ENCODE measurements around the gene CLIC1. TPM values are rescaled to one million over a fixed set of nuclear protein-coding genes. Genes with fewer than 3 reads are reported as not detected.

CLIC1 gene
- total and polyA plus RNA-seq, 10 of the 15 experiments (the other 5 are each of a cell fraction or from before 2014, with no cell fraction given): 446 to 1,266 (median 636) TPM

GRCh38 chr6:31752739-31753319, 16.5 kb upstream of the CLIC1 start:
- Histone ChIP-seq H3K4me2 (ENCODE audit: control insufficient read depth, insufficient read depth) (no peak overlapping the region), H3K4me1 (ENCODE audit: control insufficient read depth, insufficient read depth, low read length) (no peaks in the 10 kb centered on the region), H3K27me3 (replicated peaks in 1 of 2; ENCODE audit: control insufficient read depth in 2 of 2, insufficient read depth in 2 of 2, low read length in 1 of 2) (no peaks in the 10 kb centered on the region), H3K79me2 (ENCODE audit: control insufficient read depth, insufficient read depth, low read length) (no peaks in the 10 kb centered on the region), H4K20me1 (ENCODE audit: control insufficient read depth, insufficient read depth) (no peaks in the 10 kb centered on the region), H2AFZ (ENCODE audit: control insufficient read depth, low read depth, low read length) (no peak overlapping the region), H3K4me3 (no peak overlapping the region), H3K27ac (ENCODE audit: control insufficient read depth, insufficient read depth) (no peak overlapping the region), H3K9me3 (replicated peaks; ENCODE audit: control insufficient read depth, insufficient read depth, low read length) (no peaks in the 10 kb centered on the region), H3K9ac (ENCODE audit: control insufficient read depth, insufficient read depth, low read length) (no peak overlapping the region), H3K36me3 (ENCODE audit: control insufficient read depth in 2 of 2, insufficient read depth in 2 of 2, low read length in 1 of 2) (peaks cover 0 to 3% of the 10 kb centered on the region in 2 experiments; a peak in 1 of 4 replicates)
- WGBS (ENCODE audit: insufficient coverage, insufficient replicate concordance, low lambda C conversion rate, missing lambda C conversion rate): 85% methylated on average over 8 of the region's 8 CpGs
- no peak for ATAC-seq
- intact Hi-C loops (cut with micrococcal nuclease; ENCODE audit: unreplicated experiment): no loop called here
- BruUV-seq (replicated peaks): no TSS peak
- ChIA-PET POLR2A (interaction anchor here (0.7 kb wide), 1 partner anchor 123 kb away, joined by 3 read pairs; no protein-coding TSS in a partner anchor), SMC1A (ENCODE audit: uncharacterized antibody, unreplicated experiment) (interaction anchor here (1.1 kb wide), 1 partner anchor 30 kb away, joined by 3 read pairs; no protein-coding TSS in a partner anchor), CTCF (interaction anchor here (0.5 to 2.1 kb wide), 3 partner anchors 13 to 135 kb away, joined by 3 to 8 read pairs (median 5); partner anchors contain the start of gene MSH5), RAD21 (ENCODE audit: unreplicated experiment) (no interaction called here)
- DNase-seq (ENCODE audit: low read depth, low spot score): no peak
- in situ Hi-C loops (cut with MboI): no loop called here
- peak; percentile 74 for TF ChIP-seq BCL3 (IDR thresholded peaks at IDR 0.05; ENCODE audit: borderline replicate concordance, insufficient read depth, low read depth, low read length, poor library complexity, severe bottlenecking)
- no peak for TF ChIP-seq EGR1 (IDR thresholded peaks at IDR 0.05; ENCODE audit: borderline replicate concordance in 1 of 2, low read depth in 2 of 2, low read length in 2 of 2)
- FAIRE-seq: no peak

- Histone ChIP-seq H3K4me1 (ENCODE audit: control insufficient read depth, insufficient read depth, low read length) (no peaks in the 10 kb centered on the region), H3K27ac (ENCODE audit: control insufficient read depth, insufficient read depth) (no peak overlapping the region), H3K36me3 (ENCODE audit: control insufficient read depth in 2 of 2, insufficient read depth in 2 of 2, low read length in 1 of 2) (peaks cover 0 to 7% of the 10 kb centered on the region in 2 experiments; a peak in 1 of 4 replicates), H2AFZ (ENCODE audit: control insufficient read depth, low read depth, low read length) (no peak overlapping the region), H3K9ac (ENCODE audit: control insufficient read depth, insufficient read depth, low read length) (no peak overlapping the region), H4K20me1 (ENCODE audit: control insufficient read depth, insufficient read depth) (no peaks in the 10 kb centered on the region), H3K4me3 (no peak overlapping the region), H3K9me3 (replicated peaks; ENCODE audit: control insufficient read depth, insufficient read depth, low read length) (no peaks in the 10 kb centered on the region), H3K4me2 (ENCODE audit: control insufficient read depth, insufficient read depth) (no peak overlapping the region), H3K79me2 (ENCODE audit: control insufficient read depth, insufficient read depth, low read length) (no peaks in the 10 kb centered on the region), H3K27me3 (replicated peaks in 1 of 2; ENCODE audit: control insufficient read depth in 2 of 2, insufficient read depth in 2 of 2, low read length in 1 of 2) (no peaks in the 10 kb centered on the region)
- RAD21 ChIA-PET (ENCODE audit: unreplicated experiment): no interaction called here
- ATAC-seq (no peak), DNase-seq (ENCODE audit: low read depth, low spot score) (no peak), FAIRE-seq (no peak)
- intact Hi-C loops (cut with micrococcal nuclease; ENCODE audit: unreplicated experiment): no loop called here
- in situ Hi-C loops (cut with MboI): no loop called here
- WGBS (ENCODE audit: insufficient coverage, insufficient replicate concordance, low lambda C conversion rate, missing lambda C conversion rate): 87% methylated on average over 7 of the region's 7 CpGs
- SMC1A ChIA-PET (ENCODE audit: uncharacterized antibody, unreplicated experiment): interaction anchor here (1.3 kb wide), 1 partner anchor 19 kb away, joined by 4 read pairs; no protein-coding TSS in a partner anchor
- CTCF ChIA-PET: no interaction called here
- BruUV-seq (replicated peaks): no TSS peak
- POLR2A ChIA-PET: no interaction called here
- TF ChIP-seq SIX5 (IDR thresholded peaks at IDR 0.05; ENCODE audit: low read depth, low read length, severe bottlenecking) (no peak), ELK1 (IDR thresholded peaks at IDR 0.05; ENCODE audit: low read depth, low read length) (no peak), MTA2 (IDR thresholded peaks at IDR 0.05; ENCODE audit: low read depth) (no peak), SKIL (IDR thresholded peaks at IDR 0.05; ENCODE audit: low read depth, poor library complexity, severe bottlenecking) (no peak), SRF (IDR thresholded peaks at IDR 0.05; ENCODE audit: low read depth in 2 of 2, low read length in 2 of 2) (no peak), ZZZ3 (IDR thresholded peaks at IDR 0.05; ENCODE audit: control insufficient read depth, insufficient read length, low read depth) (no peak)
Measured at GRCh38 chr6:31750411-31751022, 14.2 kb upstream of the CLIC1 start.

Measured in GM12878 (cell line).